ENCODE data around the gene TMEM233.
"Not testable (repeated sequence)": the region's sequence is repeated elsewhere in the genome, so short reads cannot be mapped to it uniquely, and the experiment has no call there.

DNA sequence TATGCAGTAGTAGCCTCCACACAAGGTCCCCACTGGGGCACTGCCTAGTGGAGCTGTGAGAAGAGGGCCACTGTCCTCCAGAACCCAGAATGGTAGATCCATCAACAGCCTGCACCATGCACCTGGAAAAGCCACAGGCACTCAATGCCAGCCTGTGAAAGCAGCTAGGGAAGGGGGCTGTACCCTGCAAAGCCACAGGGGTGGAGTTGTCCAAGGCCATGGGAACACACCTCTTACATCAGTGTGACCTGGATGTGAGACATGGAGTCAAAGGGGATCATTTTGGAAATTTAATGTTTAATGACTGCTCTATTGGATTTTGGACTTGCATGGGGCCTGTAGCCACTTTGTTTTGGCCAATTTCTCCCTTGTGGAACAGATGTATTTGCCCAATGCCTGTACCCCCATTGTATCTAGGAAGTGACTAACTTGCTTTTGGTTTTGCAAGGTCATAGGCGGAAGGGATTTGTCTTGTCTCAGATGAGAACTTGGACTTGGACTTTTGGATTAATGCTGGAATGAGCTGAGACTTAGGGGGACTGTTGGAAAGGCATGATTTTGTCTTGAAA, 24.8 kb downstream of the TMEM233 start:
- TF ChIP-seq, protein P1, sequence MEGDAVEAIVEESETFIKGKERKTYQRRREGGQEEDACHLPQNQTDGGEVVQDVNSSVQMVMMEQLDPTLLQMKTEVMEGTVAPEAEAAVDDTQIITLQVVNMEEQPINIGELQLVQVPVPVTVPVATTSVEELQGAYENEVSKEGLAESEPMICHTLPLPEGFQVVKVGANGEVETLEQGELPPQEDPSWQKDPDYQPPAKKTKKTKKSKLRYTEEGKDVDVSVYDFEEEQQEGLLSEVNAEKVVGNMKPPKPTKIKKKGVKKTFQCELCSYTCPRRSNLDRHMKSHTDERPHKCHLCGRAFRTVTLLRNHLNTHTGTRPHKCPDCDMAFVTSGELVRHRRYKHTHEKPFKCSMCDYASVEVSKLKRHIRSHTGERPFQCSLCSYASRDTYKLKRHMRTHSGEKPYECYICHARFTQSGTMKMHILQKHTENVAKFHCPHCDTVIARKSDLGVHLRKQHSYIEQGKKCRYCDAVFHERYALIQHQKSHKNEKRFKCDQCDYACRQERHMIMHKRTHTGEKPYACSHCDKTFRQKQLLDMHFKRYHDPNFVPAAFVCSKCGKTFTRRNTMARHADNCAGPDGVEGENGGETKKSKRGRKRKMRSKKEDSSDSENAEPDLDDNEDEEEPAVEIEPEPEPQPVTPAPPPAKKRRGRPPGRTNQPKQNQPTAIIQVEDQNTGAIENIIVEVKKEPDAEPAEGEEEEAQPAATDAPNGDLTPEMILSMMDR (IDR thresholded peaks at IDR 0.05 in 2 of 3, conservative IDR thresholded peaks at IDR 0.05 in 1 of 3; ENCODE audit: insufficient read depth in 2 of 3, low read depth in 1 of 3, low read length in 3 of 3), result not testable (repeated sequence)
- not testable (repeated sequence) for TF ChIP-seq ETV1 (tag; conservative IDR thresholded peaks at IDR 0.05; ENCODE audit: low read depth); EZH2 (IDR thresholded peaks at IDR 0.05; ENCODE audit: borderline replicate concordance, low read depth, low read length); MAZ (CRISPR knock-in tag; conservative IDR thresholded peaks at IDR 0.05 in 1 of 2, IDR thresholded peaks at IDR 0.05 in 1 of 2); SETDB1 (IDR thresholded peaks at IDR 0.05; ENCODE audit: low read length); TBP (optimal IDR thresholded peaks at IDR 0.05; ENCODE audit: low read depth, low read length); SRSF9 (IDR thresholded peaks at IDR 0.05; ENCODE audit: borderline replicate concordance, low read depth, low read length); TEAD4 (IDR thresholded peaks at IDR 0.05; ENCODE audit: low read length); TEAD4 (CRISPR knock-in tag; IDR thresholded peaks at IDR 0.05; ENCODE audit: borderline replicate concordance); SIN3A (IDR thresholded peaks at IDR 0.05; ENCODE audit: borderline replicate concordance in 2 of 2, control insufficient read depth in 1 of 2, low read depth in 2 of 2, low read length in 2 of 2); POLR2A (conservative IDR thresholded peaks at IDR 0.05)
- TF ChIP-seq, protein P2, sequence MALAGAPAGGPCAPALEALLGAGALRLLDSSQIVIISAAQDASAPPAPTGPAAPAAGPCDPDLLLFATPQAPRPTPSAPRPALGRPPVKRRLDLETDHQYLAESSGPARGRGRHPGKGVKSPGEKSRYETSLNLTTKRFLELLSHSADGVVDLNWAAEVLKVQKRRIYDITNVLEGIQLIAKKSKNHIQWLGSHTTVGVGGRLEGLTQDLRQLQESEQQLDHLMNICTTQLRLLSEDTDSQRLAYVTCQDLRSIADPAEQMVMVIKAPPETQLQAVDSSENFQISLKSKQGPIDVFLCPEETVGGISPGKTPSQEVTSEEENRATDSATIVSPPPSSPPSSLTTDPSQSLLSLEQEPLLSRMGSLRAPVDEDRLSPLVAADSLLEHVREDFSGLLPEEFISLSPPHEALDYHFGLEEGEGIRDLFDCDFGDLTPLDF (CRISPR knock-in tag; IDR thresholded peaks at IDR 0.05), result not testable (repeated sequence)
- TF ChIP-seq, protein P3, sequence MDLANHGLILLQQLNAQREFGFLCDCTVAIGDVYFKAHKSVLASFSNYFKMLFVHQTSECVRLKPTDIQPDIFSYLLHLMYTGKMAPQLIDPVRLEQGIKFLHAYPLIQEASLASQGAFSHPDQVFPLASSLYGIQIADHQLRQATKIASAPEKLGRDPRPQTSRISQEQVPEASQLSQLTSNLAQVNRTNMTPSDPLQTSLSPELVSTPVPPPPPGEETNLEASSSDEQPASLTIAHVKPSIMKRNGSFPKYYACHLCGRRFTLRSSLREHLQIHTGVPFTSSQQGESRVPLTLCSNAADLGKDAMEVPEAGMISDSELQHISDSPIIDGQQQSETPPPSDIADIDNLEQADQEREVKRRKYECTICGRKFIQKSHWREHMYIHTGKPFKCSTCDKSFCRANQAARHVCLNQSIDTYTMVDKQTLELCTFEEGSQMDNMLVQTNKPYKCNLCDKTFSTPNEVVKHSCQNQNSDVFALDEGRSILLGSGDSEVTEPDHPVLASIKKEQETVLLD (IDR thresholded peaks at IDR 0.05), result not testable (repeated sequence)

All from K562 (cell line).